HG03565 (cell line): Measurements from ENCODE around the gene UBB.
"Not testable (repeated sequence)": the region's sequence is repeated elsewhere in the genome, so short reads cannot be mapped to it uniquely, and the experiment has no call there.

Source experiments
- ATAC-seq: cut with Tn5 transposase; IDR thresholded peaks from one replicate; pipeline ENCODE4 v1.9.1; 2021; ENCODE audit warnings: mild to moderate bottlenecking, moderate library complexity; ENCODE audit not compliant: unreplicated experiment

Gene UBB

GRCh38 chr17:16374146-16374938 is 6.5 kb upstream of the UBB start:
- no peak for ATAC-seq

- ATAC-seq = no peak
Measured at GRCh38 chr17:16377941-16378341, 3.0 kb upstream of the UBB start.

GRCh38 chr17:16378636-16379282 is 2.1 kb upstream of the UBB start:
- ATAC-seq = no peak

- ATAC-seq = no peak
Measured at GRCh38 chr17:16379654-16380053, 1.2 kb upstream of the UBB start.

- no peak for ATAC-seq
Measured at GRCh38 chr17:16381496-16381820, 567 bp downstream of the UBB start.

- ATAC-seq = no peak
Measured at GRCh38 chr17:16383216-16383615, 2.3 kb downstream of the UBB start.

GRCh38 chr17:16383772-16384287 is 2.9 kb downstream of the UBB start:
- no peak for ATAC-seq

- ATAC-seq = no peak
Measured at GRCh38 chr17:16384557-16384956, 3.7 kb downstream of the UBB start.

GRCh38 chr17:16386126-16386507 is 5.2 kb downstream of the UBB start:
- ATAC-seq = not testable (repeated sequence)

GRCh38 chr17:16391451-16391850 is 10.6 kb downstream of the UBB start:
- ATAC-seq = no peak

- not testable (repeated sequence) for ATAC-seq
Measured at GRCh38 chr17:16392491-16392890, 11.6 kb downstream of the UBB start.

- not testable (repeated sequence) for ATAC-seq
Measured at GRCh38 chr17:16395887-16396286, 15.0 kb downstream of the UBB start.

GRCh38 chr17:16396693-16397092 is 15.8 kb downstream of the UBB start:
- not testable (repeated sequence) for ATAC-seq

GRCh38 chr17:16398270-16399267 is 17.7 kb downstream of the UBB start:
- ATAC-seq = no peak

- ATAC-seq = not testable (repeated sequence)
Measured at GRCh38 chr17:16403847-16404246, 23.0 kb downstream of the UBB start.

GRCh38 chr17:16406742-16407674 is 26.1 kb downstream of the UBB start:
- no peak for ATAC-seq

GRCh38 chr17:16407911-16408588 is 27.2 kb downstream of the UBB start:
- peak; percentile 81 for ATAC-seq

- ATAC-seq = no peak
Measured at GRCh38 chr17:16415031-16415924, 34.4 kb downstream of the UBB start, which contains the start of gene TRPV2. Gene TRPV2 (plus strand): TSS chr17:16415571. CDS start chr17:16417669, 2,098 bp downstream.
